Measurements from ENCODE around the gene OPCML. TPM values are rescaled to one million over a fixed set of nuclear protein-coding genes. Genes with fewer than 3 reads are reported as not detected.

The OPCML gene
- total and polyA plus RNA-seq, 2 experiments from 2014 or later = 1.2 to 4.4 TPM

DNA sequence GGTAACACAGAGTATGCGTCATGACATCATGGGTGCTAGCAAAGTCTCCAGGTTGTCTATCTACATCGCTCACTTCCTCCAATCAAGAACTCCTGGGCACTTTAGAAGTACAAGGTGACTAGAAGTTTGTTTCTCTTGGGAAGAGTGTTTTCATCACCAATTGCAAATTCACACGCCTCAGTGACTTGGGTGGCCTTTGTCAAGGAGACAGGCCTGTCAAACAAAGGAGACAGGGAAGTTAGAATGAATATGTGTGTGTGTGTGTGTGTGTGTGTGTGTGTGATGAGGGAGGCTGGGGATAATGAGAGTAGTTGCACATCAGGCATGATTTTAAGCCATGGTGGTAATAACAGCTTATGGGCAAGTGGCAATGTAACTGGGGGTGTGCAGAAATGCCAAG, 953.2 kb downstream of the OPCML start:
- Histone ChIP-seq H3K4me1 (ENCODE audit: insufficient read depth) (no peaks in the 10 kb centered on the region), H3K27me3 (ENCODE audit: insufficient read depth) (no peaks in the 10 kb centered on the region), H3F3A (replicated peaks; ENCODE audit: low read depth) (no peaks in the 10 kb centered on the region), H2AFZ (no peak overlapping the region; the same call in 1 of the 2 replicates), H3K4me2 (no peak overlapping the region), H3K9me2 (ENCODE audit: insufficient read depth) (no peaks in the 10 kb centered on the region), H3K36me3 (ENCODE audit: insufficient read depth) (no peaks in the 10 kb centered on the region), H3K27ac (ENCODE audit: low read depth) (no peak overlapping the region), H3K79me2 (replicated peaks; ENCODE audit: insufficient read depth) (no peaks in the 10 kb centered on the region), H4K20me1 (replicated peaks; ENCODE audit: insufficient read depth) (no peaks in the 10 kb centered on the region), H3K4me3 (no peak overlapping the region)
- no peaks in the 10 kb centered on the region for H3K27me3 Mint-ChIP-seq (ENCODE audit: insufficient read depth, low read depth, poor library complexity)
- ATAC-seq (no peak), DNase-seq (ENCODE audit: low spot score) (no peak)
- H3K9me3 Mint-ChIP-seq = no peaks in the 10 kb centered on the region
- H3K4me1 Mint-ChIP-seq = peaks cover 7% of the 10 kb centered on the region; the same call in 2 of the 3 replicates
- no peak overlapping the region for H3K4me3 Mint-ChIP-seq
- H3K36me3 Mint-ChIP-seq (ENCODE audit: low read depth) = no peaks in the 10 kb centered on the region
- no peak for TF ChIP-seq EZH2phosphoT487 (IDR thresholded peaks at IDR 0.05; ENCODE audit: unreplicated experiment)
- no peak for TF ChIP-seq CREB1 (CRISPR knock-in tag; IDR thresholded peaks at IDR 0.05; ENCODE audit: low read depth)
- no peak overlapping the region for H3K27ac Mint-ChIP-seq

DNA sequence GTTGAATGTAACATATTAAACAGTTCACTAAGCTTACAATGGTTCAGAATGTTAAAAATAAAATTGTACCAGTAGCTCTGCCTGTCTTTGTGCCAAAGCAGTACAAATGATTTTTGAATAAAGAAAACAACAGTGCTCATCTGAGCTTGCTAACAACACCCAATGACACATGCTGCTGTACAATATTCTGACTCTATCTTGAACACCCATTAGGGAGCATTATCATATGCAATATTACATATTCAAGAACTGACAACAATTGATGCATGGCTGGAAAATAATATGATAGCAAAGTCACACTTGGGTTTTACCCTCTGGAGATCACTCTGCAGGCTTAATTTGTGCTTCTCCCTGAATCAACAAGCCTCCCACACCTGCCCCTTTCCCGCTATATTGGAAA, 953.7 kb downstream of the OPCML start:
- no peak for TF ChIP-seq ZNF331 (CRISPR knock-in tag; IDR thresholded peaks at IDR 0.05; ENCODE audit: low read depth)
- no peak for TF ChIP-seq NANOG (IDR thresholded peaks at IDR 0.05; ENCODE audit: borderline replicate concordance)
- TF ChIP-seq EZH2 (IDR thresholded peaks at IDR 0.05; ENCODE audit: low read depth, unreplicated experiment) = no peak
- TF ChIP-seq EZH2phosphoT487 (IDR thresholded peaks at IDR 0.05; ENCODE audit: unreplicated experiment) = no peak
- no peak for TF ChIP-seq JUNB (IDR thresholded peaks at IDR 0.05; ENCODE audit: unreplicated experiment)
- TF ChIP-seq, protein P1, sequence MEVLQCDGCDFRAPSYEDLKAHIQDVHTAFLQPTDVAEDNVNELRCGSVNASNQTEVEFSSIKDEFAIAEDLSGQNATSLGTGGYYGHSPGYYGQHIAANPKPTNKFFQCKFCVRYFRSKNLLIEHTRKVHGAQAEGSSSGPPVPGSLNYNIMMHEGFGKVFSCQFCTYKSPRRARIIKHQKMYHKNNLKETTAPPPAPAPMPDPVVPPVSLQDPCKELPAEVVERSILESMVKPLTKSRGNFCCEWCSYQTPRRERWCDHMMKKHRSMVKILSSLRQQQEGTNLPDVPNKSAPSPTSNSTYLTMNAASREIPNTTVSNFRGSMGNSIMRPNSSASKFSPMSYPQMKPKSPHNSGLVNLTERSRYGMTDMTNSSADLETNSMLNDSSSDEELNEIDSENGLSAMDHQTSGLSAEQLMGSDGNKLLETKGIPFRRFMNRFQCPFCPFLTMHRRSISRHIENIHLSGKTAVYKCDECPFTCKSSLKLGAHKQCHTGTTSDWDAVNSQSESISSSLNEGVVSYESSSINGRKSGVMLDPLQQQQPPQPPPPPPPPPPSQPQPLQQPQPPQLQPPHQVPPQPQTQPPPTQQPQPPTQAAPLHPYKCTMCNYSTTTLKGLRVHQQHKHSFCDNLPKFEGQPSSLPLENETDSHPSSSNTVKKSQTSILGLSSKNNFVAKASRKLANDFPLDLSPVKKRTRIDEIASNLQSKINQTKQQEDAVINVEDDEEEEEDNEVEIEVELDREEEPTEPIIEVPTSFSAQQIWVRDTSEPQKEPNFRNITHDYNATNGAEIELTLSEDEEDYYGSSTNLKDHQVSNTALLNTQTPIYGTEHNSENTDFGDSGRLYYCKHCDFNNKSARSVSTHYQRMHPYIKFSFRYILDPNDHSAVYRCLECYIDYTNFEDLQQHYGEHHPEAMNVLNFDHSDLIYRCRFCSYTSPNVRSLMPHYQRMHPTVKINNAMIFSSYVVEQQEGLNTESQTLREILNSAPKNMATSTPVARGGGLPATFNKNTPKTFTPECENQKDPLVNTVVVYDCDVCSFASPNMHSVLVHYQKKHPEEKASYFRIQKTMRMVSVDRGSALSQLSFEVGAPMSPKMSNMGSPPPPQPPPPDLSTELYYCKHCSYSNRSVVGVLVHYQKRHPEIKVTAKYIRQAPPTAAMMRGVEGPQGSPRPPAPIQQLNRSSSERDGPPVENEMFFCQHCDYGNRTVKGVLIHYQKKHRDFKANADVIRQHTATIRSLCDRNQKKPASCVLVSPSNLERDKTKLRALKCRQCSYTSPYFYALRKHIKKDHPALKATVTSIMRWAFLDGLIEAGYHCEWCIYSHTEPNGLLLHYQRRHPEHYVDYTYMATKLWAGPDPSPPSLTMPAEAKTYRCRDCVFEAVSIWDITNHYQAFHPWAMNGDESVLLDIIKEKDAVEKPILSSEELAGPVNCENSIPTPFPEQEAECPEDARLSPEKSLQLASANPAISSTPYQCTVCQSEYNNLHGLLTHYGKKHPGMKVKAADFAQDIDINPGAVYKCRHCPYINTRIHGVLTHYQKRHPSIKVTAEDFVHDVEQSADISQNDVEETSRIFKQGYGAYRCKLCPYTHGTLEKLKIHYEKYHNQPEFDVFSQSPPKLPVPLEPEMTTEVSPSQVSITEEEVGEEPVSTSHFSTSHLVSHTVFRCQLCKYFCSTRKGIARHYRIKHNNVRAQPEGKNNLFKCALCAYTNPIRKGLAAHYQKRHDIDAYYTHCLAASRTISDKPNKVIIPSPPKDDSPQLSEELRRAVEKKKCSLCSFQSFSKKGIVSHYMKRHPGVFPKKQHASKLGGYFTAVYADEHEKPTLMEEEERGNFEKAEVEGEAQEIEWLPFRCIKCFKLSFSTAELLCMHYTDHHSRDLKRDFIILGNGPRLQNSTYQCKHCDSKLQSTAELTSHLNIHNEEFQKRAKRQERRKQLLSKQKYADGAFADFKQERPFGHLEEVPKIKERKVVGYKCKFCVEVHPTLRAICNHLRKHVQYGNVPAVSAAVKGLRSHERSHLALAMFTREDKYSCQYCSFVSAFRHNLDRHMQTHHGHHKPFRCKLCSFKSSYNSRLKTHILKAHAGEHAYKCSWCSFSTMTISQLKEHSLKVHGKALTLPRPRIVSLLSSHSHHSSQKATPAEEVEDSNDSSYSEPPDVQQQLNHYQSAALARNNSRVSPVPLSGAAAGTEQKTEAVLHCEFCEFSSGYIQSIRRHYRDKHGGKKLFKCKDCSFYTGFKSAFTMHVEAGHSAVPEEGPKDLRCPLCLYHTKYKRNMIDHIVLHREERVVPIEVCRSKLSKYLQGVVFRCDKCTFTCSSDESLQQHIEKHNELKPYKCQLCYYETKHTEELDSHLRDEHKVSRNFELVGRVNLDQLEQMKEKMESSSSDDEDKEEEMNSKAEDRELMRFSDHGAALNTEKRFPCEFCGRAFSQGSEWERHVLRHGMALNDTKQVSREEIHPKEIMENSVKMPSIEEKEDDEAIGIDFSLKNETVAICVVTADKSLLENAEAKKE (CRISPR knock-in tag; IDR thresholded peaks at IDR 0.05) = no peak
- TF ChIP-seq ZNF114 (CRISPR knock-in tag; IDR thresholded peaks at IDR 0.05) = no peak
- Histone ChIP-seq H3K4me3 (no peak overlapping the region), H3K27ac (ENCODE audit: low read depth) (no peak overlapping the region), H3K79me2 (replicated peaks; ENCODE audit: insufficient read depth) (no peaks in the 10 kb centered on the region), H2AFZ (no peak overlapping the region), H3F3A (replicated peaks; ENCODE audit: low read depth) (no peaks in the 10 kb centered on the region), H4K20me1 (replicated peaks; ENCODE audit: insufficient read depth) (no peaks in the 10 kb centered on the region), H3K36me3 (ENCODE audit: insufficient read depth) (no peaks in the 10 kb centered on the region), H3K4me2 (no peak overlapping the region), H3K9me2 (ENCODE audit: insufficient read depth) (no peaks in the 10 kb centered on the region), H3K4me1 (ENCODE audit: insufficient read depth) (no peaks in the 10 kb centered on the region), H3K27me3 (ENCODE audit: insufficient read depth) (no peaks in the 10 kb centered on the region)
- no peak for ATAC-seq
- Mint-ChIP-seq H3K9me3 (no peaks in the 10 kb centered on the region), H3K4me1 (peaks cover 7% of the 10 kb centered on the region; the same call in 2 of the 3 replicates), H3K27me3 (ENCODE audit: insufficient read depth, low read depth, poor library complexity) (no peaks in the 10 kb centered on the region), H3K4me3 (no peak overlapping the region), H3K27ac (no peak overlapping the region), H3K36me3 (ENCODE audit: low read depth) (no peaks in the 10 kb centered on the region)
- DNase-seq (ENCODE audit: low spot score) = no peak

Data from GM23338 (cell line).